Fibroblast of lung (primary cell): ENCODE data around the gene OLIG3. TPM values are rescaled to one million over a fixed set of nuclear protein-coding genes. Genes with fewer than 3 reads are reported as not detected.
A peak's percentile ranks its signal among the peaks of the same experiment; 100 is the strongest.

ENCODE experiments used
- DNase-seq, 2 donors: peaks; one replicate each; pipeline versions ENCODE4 v3.0.0 to v3.0.0-alpha.2; 2010; ENCODE audit warnings: low read depth in 2 of 2
- H2AFZ ChIP-seq: 2 replicates; pipeline ENCODE4 v1.5.1; 2012; ENCODE audit warnings: low read length, control low read depth, inconsistent platforms
- H3K27ac ChIP-seq: 2 replicates; pipeline ENCODE4 v1.5.1; 2011; ENCODE audit warnings: low read length, control low read depth; ENCODE audit not compliant: insufficient read depth
- H3K27me3 ChIP-seq: 2 replicates; pipeline ENCODE4 v1.5.1; 2011; ENCODE audit warnings: mild to moderate bottlenecking, low read length; ENCODE audit not compliant: control insufficient read depth, insufficient read depth
- H3K36me3 ChIP-seq: 2 replicates; pipeline ENCODE4 v1.5.1; 2011; ENCODE audit warnings: low read length; ENCODE audit not compliant: control insufficient read depth, insufficient read depth
- H3K4me1 ChIP-seq: 2 replicates; pipeline ENCODE4 v1.5.1; 2011; ENCODE audit warnings: low read length; ENCODE audit not compliant: control insufficient read depth, insufficient read depth; ENCODE audit errors: extremely low read depth
- H3K4me2 ChIP-seq: 2 replicates; pipeline ENCODE4 v1.5.1; 2011; ENCODE audit warnings: low read length, control low read depth; ENCODE audit not compliant: insufficient read depth; ENCODE audit errors: extremely low read depth
- H3K4me3 ChIP-seq, 4 experiments: fragments of 200-600 bp in 1 of 4; sonication (generic) in 1 of 4; replicated peaks in 1 of 4; 2 replicates each; pipeline ENCODE4 v1.5.1; 2011 to 2016; ENCODE audit warnings: low read length in 4 of 4, low read depth in 3 of 4, mild to moderate bottlenecking in 3 of 4, control low read depth in 2 of 4, inconsistent platforms in 1 of 4, mixed read lengths in 1 of 4; ENCODE audit not compliant: insufficient read depth in 1 of 4; ENCODE audit errors: control extremely low read depth in 1 of 4
- H3K79me2 ChIP-seq: 2 replicates; pipeline ENCODE4 v1.5.1; 2012; ENCODE audit warnings: mild to moderate bottlenecking, low read length, inconsistent platforms; ENCODE audit not compliant: control insufficient read depth, insufficient read depth
- H3K9ac ChIP-seq: 2 replicates; pipeline ENCODE4 v1.5.1; 2011; ENCODE audit warnings: mild to moderate bottlenecking, low read length, control low read depth; ENCODE audit not compliant: insufficient read depth
- H3K9me3 ChIP-seq: 2 replicates; pipeline ENCODE4 v1.5.1; 2012; ENCODE audit warnings: low read depth, low read length; ENCODE audit not compliant: control insufficient read depth, insufficient read depth
- H4K20me1 ChIP-seq: 2 replicates; pipeline ENCODE4 v1.5.1; 2011; ENCODE audit warnings: low read length; ENCODE audit not compliant: control insufficient read depth, insufficient read depth; ENCODE audit errors: extremely low read depth
- EZH2 ChIP-seq: IDR thresholded peaks from 2 replicates; pipeline ENCODE4 v1.5.1; 2012; ENCODE audit warnings: low read length, control low read depth, mild to moderate bottlenecking; ENCODE audit errors: missing control alignments
- polyA plus RNA-seq, 2 donors: library from polyadenylated mRNA; depleted of rRNA in 1 of 2; stranded (reverse) in 1 of 2; unstranded in 1 of 2; fragments of >200 nt; gene quantifications; 2 replicates each; pipeline ENCODE4 v1.2.1, GENCODE V29; 2011 to 2012; ENCODE audit warnings: missing spikeins in 1 of 2
- total RNA-seq: library from RNA; depleted of rRNA; stranded (reverse); fragments of >200 nt; gene quantifications from 2 replicates; pipeline ENCODE4 v1.2.1, GENCODE V29; 2014
- TF ChIP-seq, protein P1 (sequence below), 2 donors: IDR thresholded peaks in 1 of 2; conservative IDR thresholded peaks in 1 of 2; 1 replicate in 1 of 2; 2 replicates in 1 of 2; pipeline ENCODE4 v1.5.1; 2011 to 2012; ENCODE audit warnings: low read length in 2 of 2, control low read depth in 1 of 2, inconsistent platforms in 1 of 2, low read depth in 1 of 2, mild to moderate bottlenecking in 1 of 2

The OLIG3 gene
- total and polyA plus RNA-seq, 2 donors (not counting 1 experiment from before 2014, with no cell fraction given): not detected

DNA sequence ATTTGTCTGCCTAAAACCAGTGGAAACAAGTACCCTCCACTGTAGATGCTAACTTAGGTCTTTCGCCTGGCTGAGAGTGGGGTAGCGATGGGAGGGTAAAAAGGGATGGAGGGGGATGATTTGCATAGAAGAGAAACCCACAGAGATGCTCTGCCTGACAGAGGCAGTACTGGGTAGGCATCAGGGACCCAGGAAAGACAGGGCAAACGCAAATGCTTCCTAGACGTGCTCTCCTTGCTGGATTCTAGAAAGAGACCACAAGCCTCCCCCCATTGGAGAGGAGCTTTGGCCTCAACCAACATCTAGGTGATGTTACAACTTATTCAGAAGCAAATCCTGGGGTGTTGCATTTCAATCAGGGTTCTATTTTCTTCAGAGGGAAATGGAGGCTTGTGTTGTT lies 3.2 kb downstream of the OLIG3 start:
- DNase-seq: no peak
- Histone ChIP-seq H3K4me1 (no peaks in the 10 kb centered on the region), H3K4me2 (no peak overlapping the region), H3K27ac (no peak overlapping the region), H3K9me3 (no peaks in the 10 kb centered on the region), H4K20me1 (no peaks in the 10 kb centered on the region), H3K4me3 (no peak overlapping the region), H2AFZ (no peak overlapping the region), H3K36me3 (no peaks in the 10 kb centered on the region), H3K27me3 (peaks cover 91% of the 10 kb centered on the region), H3K9ac (no peak overlapping the region), H3K79me2 (no peaks in the 10 kb centered on the region)
- TF ChIP-seq, protein P1, sequence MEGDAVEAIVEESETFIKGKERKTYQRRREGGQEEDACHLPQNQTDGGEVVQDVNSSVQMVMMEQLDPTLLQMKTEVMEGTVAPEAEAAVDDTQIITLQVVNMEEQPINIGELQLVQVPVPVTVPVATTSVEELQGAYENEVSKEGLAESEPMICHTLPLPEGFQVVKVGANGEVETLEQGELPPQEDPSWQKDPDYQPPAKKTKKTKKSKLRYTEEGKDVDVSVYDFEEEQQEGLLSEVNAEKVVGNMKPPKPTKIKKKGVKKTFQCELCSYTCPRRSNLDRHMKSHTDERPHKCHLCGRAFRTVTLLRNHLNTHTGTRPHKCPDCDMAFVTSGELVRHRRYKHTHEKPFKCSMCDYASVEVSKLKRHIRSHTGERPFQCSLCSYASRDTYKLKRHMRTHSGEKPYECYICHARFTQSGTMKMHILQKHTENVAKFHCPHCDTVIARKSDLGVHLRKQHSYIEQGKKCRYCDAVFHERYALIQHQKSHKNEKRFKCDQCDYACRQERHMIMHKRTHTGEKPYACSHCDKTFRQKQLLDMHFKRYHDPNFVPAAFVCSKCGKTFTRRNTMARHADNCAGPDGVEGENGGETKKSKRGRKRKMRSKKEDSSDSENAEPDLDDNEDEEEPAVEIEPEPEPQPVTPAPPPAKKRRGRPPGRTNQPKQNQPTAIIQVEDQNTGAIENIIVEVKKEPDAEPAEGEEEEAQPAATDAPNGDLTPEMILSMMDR (conservative IDR thresholded peaks at IDR 0.05 in 1 of 2, IDR thresholded peaks at IDR 0.05 in 1 of 2; ENCODE audit: low read depth in 1 of 2, low read length in 2 of 2): no peak
- TF ChIP-seq EZH2: no peak

GRCh38 chr6:137490006-137490905 lies 3.9 kb downstream of the OLIG3 start:
- Histone ChIP-seq H4K20me1 (no peaks in the 10 kb centered on the region), H3K9ac (no peak overlapping the region), H3K36me3 (no peaks in the 10 kb centered on the region), H3K4me3 (no peak overlapping the region), H3K27me3 (peaks cover 90% of the 10 kb centered on the region), H3K27ac (no peak overlapping the region), H2AFZ (no peak overlapping the region), H3K4me2 (no peak overlapping the region), H3K4me1 (no peaks in the 10 kb centered on the region), H3K79me2 (no peaks in the 10 kb centered on the region), H3K9me3 (no peaks in the 10 kb centered on the region)
- TF ChIP-seq, protein P1 (conservative IDR thresholded peaks at IDR 0.05 in 1 of 2, IDR thresholded peaks at IDR 0.05 in 1 of 2; ENCODE audit: low read depth in 1 of 2, low read length in 2 of 2): no peak
- no peak for TF ChIP-seq EZH2
- no peak for DNase-seq

DNA sequence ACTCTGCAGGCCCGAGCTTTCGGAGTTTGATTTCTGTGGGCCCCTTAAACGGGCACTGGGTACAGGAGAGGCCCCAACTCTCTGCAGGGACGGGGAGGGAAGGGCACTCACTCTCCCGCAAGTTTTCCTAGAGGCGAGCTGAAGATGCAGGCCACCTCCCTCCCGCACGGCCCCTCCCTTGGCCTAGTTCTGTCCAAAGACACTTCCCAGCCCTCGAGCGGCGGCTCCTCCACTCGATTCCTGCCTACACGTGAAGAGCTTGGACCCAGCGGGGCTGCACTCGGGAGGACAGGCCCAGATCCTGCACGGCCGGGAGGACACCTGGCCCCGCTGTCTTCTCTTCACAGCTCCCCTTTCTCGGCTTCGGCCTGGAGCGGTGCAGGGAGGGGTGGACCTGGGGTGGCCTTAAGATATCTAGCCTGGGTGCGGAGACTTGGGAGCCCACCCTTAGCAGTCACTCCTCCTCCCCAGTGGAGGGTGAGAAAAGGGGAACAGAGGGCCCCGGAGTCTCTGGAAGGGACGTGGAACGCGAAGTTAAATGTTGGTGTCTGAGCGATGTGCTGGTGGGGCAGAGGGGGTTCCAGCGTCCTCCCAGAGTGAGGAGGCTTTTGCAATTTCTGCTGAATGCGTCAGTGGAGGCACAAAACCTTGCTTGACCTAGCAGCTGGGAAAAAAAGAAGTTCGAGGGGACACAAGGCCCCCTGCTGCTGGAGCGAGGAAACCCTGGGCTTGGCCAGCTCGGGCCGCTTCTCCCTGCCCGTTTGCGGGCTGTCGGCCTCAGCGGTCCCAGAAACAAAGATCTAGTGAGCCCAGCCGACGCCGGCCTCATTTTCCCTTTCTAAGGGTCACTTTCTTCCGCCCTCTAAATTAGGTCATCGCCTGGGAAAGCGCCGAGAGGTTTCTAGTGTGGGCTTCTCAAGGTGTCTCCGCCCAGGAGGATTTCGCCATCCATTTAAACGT lies 4.9 kb downstream of the OLIG3 start:
- H3K4me3 ChIP-seq: no peak overlapping the region
- no peak overlapping the region for H3K4me2 ChIP-seq
- H4K20me1 ChIP-seq: no peaks in the 10 kb centered on the region
- peaks cover 81% of the 10 kb centered on the region for H3K27me3 ChIP-seq
- no peaks in the 10 kb centered on the region for H3K4me1 ChIP-seq
- no peak overlapping the region for H2AFZ ChIP-seq
- no peaks in the 10 kb centered on the region for H3K79me2 ChIP-seq
- no peaks in the 10 kb centered on the region for H3K9me3 ChIP-seq
- no peaks in the 10 kb centered on the region for H3K36me3 ChIP-seq
- peak in 1 of 2 donors; percentile 40 for DNase-seq
- H3K27ac ChIP-seq: no peak overlapping the region
- peak; percentile 12 for TF ChIP-seq EZH2
- TF ChIP-seq, protein P1 (conservative IDR thresholded peaks at IDR 0.05 in 1 of 2, IDR thresholded peaks at IDR 0.05 in 1 of 2; ENCODE audit: low read depth in 1 of 2, low read length in 2 of 2): peak in 1 of 2 donors; percentile 19
- no peak overlapping the region for H3K9ac ChIP-seq
